HepG2 (cell line): ENCODE measurements around the gene HHATL. TPM values are rescaled to one million over a fixed set of nuclear protein-coding genes. Genes with fewer than 3 reads are reported as not detected.

Experiments used
- GABPA ChIP-seq, 2 experiments: IDR thresholded peaks; 2 replicates each; pipeline ENCODE4 v1.6.1; 2011 to 2016; ENCODE audit warnings: low read depth in 2 of 2, low read length in 1 of 2, missing biosample characterization in 1 of 2, missing genetic modification characterization in 1 of 2
- HINFP ChIP-seq: sonication (generic); formaldehyde crosslinking; IDR thresholded peaks from 2 replicates; pipeline ENCODE4 v1.4.0; 2020; ENCODE audit warnings: low read depth, mild to moderate bottlenecking, missing genetic modification reagents
- KLF6 ChIP-seq: IDR thresholded peaks from 2 replicates; pipeline ENCODE4 v1.8.0; 2016; ENCODE audit warnings: missing biosample characterization, missing genetic modification reagents
- MTA1 ChIP-seq: sonication (generic); formaldehyde crosslinking; IDR thresholded peaks from 2 replicates; pipeline ENCODE4 v1.4.0; 2020; ENCODE audit warnings: missing genetic modification reagents, mild to moderate bottlenecking, borderline replicate concordance
- MYC ChIP-seq: sonication (generic); formaldehyde crosslinking; IDR thresholded peaks from 2 replicates; pipeline ENCODE4 v1.9.0; 2021; ENCODE audit warnings: missing genetic modification reagents, borderline replicate concordance
- NFYC ChIP-seq: IDR thresholded peaks from 2 replicates; pipeline ENCODE4 v1.6.1; 2016; ENCODE audit warnings: missing genetic modification reagents, missing compliant biosample characterization
- POLR2AphosphoS2 ChIP-seq: IDR thresholded peaks from 2 replicates; pipeline ENCODE4 v1.6.1; 2011; ENCODE audit warnings: low read depth, low read length, improper control_type of control experiment
- REST ChIP-seq, 2 experiments: IDR thresholded peaks; 2 replicates each; pipeline ENCODE4 v1.6.1; 2011 to 2012; ENCODE audit warnings: low read length in 2 of 2, borderline replicate concordance in 1 of 2, low read depth in 1 of 2, mild to moderate bottlenecking in 1 of 2, moderate library complexity in 1 of 2
- SATB2 ChIP-seq: sonication (generic); formaldehyde crosslinking; IDR thresholded peaks from 2 replicates; pipeline ENCODE4 v1.5.0; 2020; ENCODE audit warnings: missing genetic modification reagents
- SPEN ChIP-seq: sonication (generic); formaldehyde crosslinking; IDR thresholded peaks from 2 replicates; pipeline ENCODE4 v1.5.1; 2020; ENCODE audit warnings: low read depth, mild to moderate bottlenecking, missing genetic modification reagents
- ZBTB8A ChIP-seq: sonication (generic); formaldehyde crosslinking; IDR thresholded peaks from 2 replicates; pipeline ENCODE4 v1.4.0; 2020; ENCODE audit warnings: mild to moderate bottlenecking, low read depth, missing genetic modification reagents, borderline replicate concordance
- ZNF124 ChIP-seq: sonication (generic); formaldehyde crosslinking; IDR thresholded peaks from 2 replicates; pipeline ENCODE4 v1.4.0; 2020; ENCODE audit warnings: missing genetic modification reagents
- ZNF274 ChIP-seq: sonication (generic); formaldehyde crosslinking; IDR thresholded peaks from 2 replicates; pipeline ENCODE4 v1.5.1; 2020; ENCODE audit warnings: mild to moderate bottlenecking, missing genetic modification reagents
- ZNF317 ChIP-seq: sonication (generic); formaldehyde crosslinking; IDR thresholded peaks from 2 replicates; pipeline ENCODE4 v1.5.0; 2020; ENCODE audit warnings: mild to moderate bottlenecking, missing genetic modification reagents
- ZNF33B ChIP-seq: sonication (generic); formaldehyde crosslinking; IDR thresholded peaks from 2 replicates; pipeline ENCODE4 v1.5.1; 2020; ENCODE audit warnings: mild to moderate bottlenecking, missing genetic modification reagents
- ZNF34 ChIP-seq: sonication (generic); formaldehyde crosslinking; IDR thresholded peaks from 2 replicates; pipeline ENCODE4 v1.4.0; 2020; ENCODE audit warnings: mild to moderate bottlenecking, missing genetic modification reagents, borderline replicate concordance
- ZNF609 ChIP-seq: sonication (generic); formaldehyde crosslinking; IDR thresholded peaks from 2 replicates; pipeline ENCODE4 v1.4.0; 2020; ENCODE audit warnings: mild to moderate bottlenecking, missing genetic modification reagents, borderline replicate concordance
- ZNF691 ChIP-seq: sonication (generic); formaldehyde crosslinking; IDR thresholded peaks from 2 replicates; pipeline ENCODE4 v1.4.0; 2020; ENCODE audit warnings: missing genetic modification reagents, low read depth, mild to moderate bottlenecking, borderline replicate concordance
- polyA plus RNA-seq, 8 experiments: library from polyadenylated mRNA; depleted of rRNA in 3 of 8; stranded (reverse) in 7 of 8; unstranded in 1 of 8; fragments of >200 nt; fragmentation: Illumina TruSeq in 4 of 8; extraction: Trizol in 4 of 8; gene quantifications; 2 replicates each; pipeline versions ENCODE4 v1.2.1 to v1.2.3, GENCODE V29; 2011 to 2016; ENCODE audit warnings: low read depth in 4 of 8, missing spikeins in 1 of 8, mixed read lengths in 1 of 8; ENCODE audit not compliant: insufficient read depth in 1 of 8
- total RNA-seq, 5 experiments: library from RNA; depleted of rRNA; stranded (reverse); fragments of >200 nt; fragmentation: Illumina TruSeq; extraction: Trizol; gene quantifications; 2 replicates each; pipeline ENCODE4 v1.2.3, GENCODE V29; 2016; ENCODE audit warnings: low read depth in 1 of 5

Gene HHATL
- total and polyA plus RNA-seq, 2 of the 13 experiments (the other 11 are each of a cell fraction or from before 2014, with no cell fraction given) = 0.26 TPM; not detected in 1

GRCh38 chr3:42732829-42733459 lies 30.3 kb upstream of the HHATL start (continued):
- TF ChIP-seq MTA1 (CRISPR knock-in tag) (0 out of 2 replicates have a peak, but pooled peaks have one; percentile 6), SPEN (CRISPR knock-in tag) (peak; percentile 49; the same call in 1 of the 2 replicates), REST (IDR thresholded peaks at IDR 0.05; ENCODE audit: borderline replicate concordance in 1 of 2, low read depth in 1 of 2, low read length in 2 of 2) (no peak), KLF6 (no peak; the same call in 1 of the 2 replicates), MYC (CRISPR knock-in tag) (0 out of 2 replicates have a peak, but pooled peaks have one; percentile 13), ZNF33B (CRISPR knock-in tag) (no peak), ZNF691 (CRISPR knock-in tag) (no peak), ZNF274 (no peak), NFYC (CRISPR knock-in tag) (no peak), ZBTB8A (CRISPR knock-in tag) (no peak), ZNF609 (CRISPR knock-in tag) (no peak), ZNF34 (CRISPR knock-in tag) (no peak), ZNF317 (CRISPR knock-in tag) (no peak), SATB2 (no peak), GABPA (IDR thresholded peaks at IDR 0.05; ENCODE audit: low read depth, low read length) (no peak), GABPA (CRISPR knock-in tag; IDR thresholded peaks at IDR 0.05; ENCODE audit: low read depth) (no peak), HINFP (CRISPR knock-in tag) (no peak), POLR2AphosphoS2 (no peak), ZNF124 (no peak)
